ENCODE measurements around the gene TOB1.

TOB1 gene, protein sequence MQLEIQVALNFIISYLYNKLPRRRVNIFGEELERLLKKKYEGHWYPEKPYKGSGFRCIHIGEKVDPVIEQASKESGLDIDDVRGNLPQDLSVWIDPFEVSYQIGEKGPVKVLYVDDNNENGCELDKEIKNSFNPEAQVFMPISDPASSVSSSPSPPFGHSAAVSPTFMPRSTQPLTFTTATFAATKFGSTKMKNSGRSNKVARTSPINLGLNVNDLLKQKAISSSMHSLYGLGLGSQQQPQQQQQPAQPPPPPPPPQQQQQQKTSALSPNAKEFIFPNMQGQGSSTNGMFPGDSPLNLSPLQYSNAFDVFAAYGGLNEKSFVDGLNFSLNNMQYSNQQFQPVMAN

GRCh38 chr17:50866261-50866949 lies at the start of gene TOB1:
TSS of gene TOB1 (minus strand) at chr17:50866354. CDS start at chr17:50864017, 2,337 bp downstream.
- TF ChIP-seq GATA1 (IDR thresholded peaks at IDR 0.05; ENCODE audit: low read depth, low read length) = no peak
- peak; percentile 83 for TF ChIP-seq POLR2A (IDR thresholded peaks at IDR 0.05; ENCODE audit: low read length)
- peak; percentile 97 to 99 for DNase-seq

GRCh38 chr17:50914505-50915063 lies 48.4 kb upstream of the TOB1 start:
- TF ChIP-seq GATA1 (IDR thresholded peaks at IDR 0.05; ENCODE audit: low read depth, low read length) (no peak), POLR2A (IDR thresholded peaks at IDR 0.05; ENCODE audit: low read length) (no peak)
- no peak for DNase-seq

- no peak for DNase-seq
- TF ChIP-seq POLR2A (IDR thresholded peaks at IDR 0.05; ENCODE audit: low read length) (no peak), GATA1 (IDR thresholded peaks at IDR 0.05; ENCODE audit: low read depth, low read length) (no peak)
Measured at GRCh38 chr17:50913120-50913519, 47.0 kb upstream of the TOB1 start.

DNA sequence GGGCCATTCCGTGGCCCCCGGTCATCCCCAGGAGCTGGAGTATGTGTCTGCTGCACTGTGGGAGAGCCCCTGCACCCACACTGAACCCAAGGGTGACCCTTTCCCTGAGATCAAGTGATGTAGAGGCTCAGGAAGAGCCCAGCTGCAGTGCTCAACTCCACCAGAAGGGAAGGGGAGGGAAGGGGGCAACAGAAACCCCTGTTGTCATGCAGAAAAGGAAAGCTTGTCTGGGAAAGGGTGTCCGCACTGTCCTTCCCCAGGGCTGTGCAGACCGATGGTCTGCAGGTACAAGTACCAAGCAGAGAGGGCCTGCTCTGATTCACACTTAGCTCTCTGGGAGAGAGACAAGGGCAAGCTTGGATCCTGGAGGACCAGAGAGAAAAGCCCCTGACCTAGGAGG lies 45.7 kb upstream of the TOB1 start:
- TF ChIP-seq GATA1 (IDR thresholded peaks at IDR 0.05; ENCODE audit: low read depth, low read length) = no peak
- TF ChIP-seq POLR2A (IDR thresholded peaks at IDR 0.05; ENCODE audit: low read length) = no peak

GRCh38 chr17:50911450-50911849 lies 45.3 kb upstream of the TOB1 start:
- no peak for DNase-seq
- TF ChIP-seq GATA1 (IDR thresholded peaks at IDR 0.05; ENCODE audit: low read depth, low read length) = no peak

More for the DNA sequence above, 45.7 kb upstream of the TOB1 start:
- no peak for DNase-seq

- no peak for DNase-seq
- TF ChIP-seq GATA1 (IDR thresholded peaks at IDR 0.05; ENCODE audit: low read depth, low read length) (no peak), POLR2A (IDR thresholded peaks at IDR 0.05; ENCODE audit: low read length) (no peak)
Measured at GRCh38 chr17:50909765-50910605, 43.8 kb upstream of the TOB1 start.

DNA sequence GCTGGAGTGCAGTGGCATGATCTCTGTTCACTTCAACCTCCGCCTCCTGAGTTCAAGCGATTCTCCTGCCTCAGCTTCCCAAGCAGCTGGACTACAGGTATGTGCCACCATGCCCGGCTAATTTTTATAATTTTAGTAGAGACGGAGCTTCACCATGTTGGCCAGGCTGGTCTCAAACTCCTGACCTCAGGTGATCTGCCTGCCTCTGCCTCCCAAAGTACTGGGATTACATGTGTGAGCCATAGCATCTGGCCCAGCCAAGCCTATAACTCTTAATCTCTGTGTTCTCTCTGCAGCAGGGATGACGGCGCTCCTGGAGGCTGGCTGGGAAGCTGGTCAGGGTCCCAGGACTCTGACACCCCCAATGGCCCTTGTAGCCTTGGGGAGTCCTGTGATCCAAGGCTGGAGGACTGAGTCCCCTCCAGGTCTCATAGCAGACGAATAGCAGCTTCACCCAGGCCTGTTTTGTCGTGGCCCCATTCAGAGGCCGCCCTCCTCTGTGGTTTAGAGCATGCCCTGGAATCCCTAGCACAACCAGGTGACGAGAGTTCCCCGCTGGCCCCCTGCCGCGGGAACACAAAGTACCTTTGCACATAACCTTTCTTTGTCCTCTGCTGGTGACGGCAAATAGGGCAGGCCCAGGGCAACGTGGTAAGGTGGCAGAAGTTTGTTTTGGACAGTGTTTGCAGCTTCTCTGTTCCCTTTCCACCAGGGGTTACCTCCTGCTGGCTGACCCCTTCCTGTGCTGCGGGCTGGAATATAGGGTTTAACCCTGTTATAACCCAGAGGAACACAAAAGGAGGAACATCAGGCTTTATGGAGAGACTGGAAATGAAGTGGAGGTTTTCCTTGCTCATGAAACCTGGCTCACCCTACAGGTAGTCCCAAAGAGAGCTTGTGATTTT lies 43.0 kb upstream of the TOB1 start:
- TF ChIP-seq POLR2A (IDR thresholded peaks at IDR 0.05; ENCODE audit: low read length) = no peak
- no peak for TF ChIP-seq GATA1 (IDR thresholded peaks at IDR 0.05; ENCODE audit: low read depth, low read length)
- no peak for DNase-seq

DNA sequence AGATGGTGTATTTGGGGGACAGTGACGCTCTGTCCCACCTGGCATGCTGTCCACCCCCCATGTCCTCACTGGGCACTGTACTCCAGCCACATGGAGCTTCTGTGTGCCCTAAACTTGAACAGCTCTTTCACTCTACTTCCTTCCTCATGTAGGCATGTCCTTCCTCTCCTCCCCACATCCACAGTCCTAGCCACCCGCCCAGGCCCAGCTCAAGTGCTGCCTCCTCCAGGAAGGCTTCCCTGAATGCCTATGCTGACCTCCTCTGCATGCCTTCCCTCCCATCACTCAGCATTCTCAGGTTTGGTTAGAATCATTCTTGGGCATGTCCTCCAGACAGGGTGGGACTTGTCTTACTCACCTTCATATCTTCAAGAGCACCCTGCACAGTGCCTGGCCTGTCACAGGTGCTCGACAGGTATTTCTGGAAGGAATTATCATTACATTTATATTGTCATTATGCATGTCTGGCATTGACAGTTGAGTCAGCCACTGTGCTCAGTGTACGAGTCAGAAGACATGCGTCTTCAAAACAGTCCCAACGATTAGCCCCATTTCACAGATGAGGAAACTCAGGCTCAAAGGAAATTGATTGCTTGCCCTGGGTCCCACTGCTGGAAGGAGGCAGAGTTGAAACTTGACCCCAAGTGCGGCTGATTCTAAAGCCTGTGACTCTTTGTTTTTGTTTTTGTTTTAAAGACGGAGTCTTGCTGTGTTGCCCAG lies 42.1 kb upstream of the TOB1 start:
- DNase-seq = no peak
- no peak for TF ChIP-seq POLR2A (IDR thresholded peaks at IDR 0.05; ENCODE audit: low read length)
- no peak for TF ChIP-seq GATA1 (IDR thresholded peaks at IDR 0.05; ENCODE audit: low read depth, low read length)

DNA sequence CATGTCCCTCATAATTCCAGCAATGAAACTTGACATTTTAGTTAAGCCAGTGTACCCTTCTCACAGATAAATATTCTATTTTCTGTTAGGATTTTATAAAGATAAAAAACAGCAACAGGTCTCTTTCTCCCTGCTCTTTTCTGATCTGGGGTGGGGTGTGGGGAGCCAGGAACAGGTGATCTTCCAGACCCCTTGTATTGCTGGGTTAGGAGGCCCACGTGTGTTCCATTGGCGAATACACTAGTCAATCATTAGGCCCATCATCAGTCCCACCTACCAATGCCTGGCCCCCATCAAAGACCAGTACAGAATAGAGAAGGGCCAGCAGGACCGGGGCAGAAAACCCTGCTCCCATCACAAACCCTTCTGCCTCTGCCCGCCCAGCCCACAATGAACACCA lies 40.3 kb upstream of the TOB1 start:
- no peak for DNase-seq
- no peak for TF ChIP-seq GATA1 (IDR thresholded peaks at IDR 0.05; ENCODE audit: low read depth, low read length)
- no peak for TF ChIP-seq POLR2A (IDR thresholded peaks at IDR 0.05; ENCODE audit: low read length)

DNA sequence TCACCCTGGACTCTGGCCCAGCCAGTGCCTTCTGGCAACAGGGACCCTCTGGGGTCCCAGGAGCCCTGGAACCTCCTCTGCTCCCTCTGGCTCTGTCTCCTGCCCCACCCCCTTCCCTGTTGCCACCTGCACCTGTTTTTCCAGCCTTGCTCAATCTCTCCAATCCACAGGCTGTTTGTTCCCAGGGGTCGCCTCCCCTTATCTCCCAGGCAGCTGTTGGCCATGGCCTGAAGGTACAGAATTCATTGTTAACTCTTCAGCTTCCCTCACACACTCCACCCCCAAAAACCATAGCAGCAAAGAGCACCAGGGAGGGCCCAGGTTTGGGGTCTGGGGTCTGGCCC lies 39.3 kb upstream of the TOB1 start:
- DNase-seq = no peak
- TF ChIP-seq GATA1 (IDR thresholded peaks at IDR 0.05; ENCODE audit: low read depth, low read length) (no peak), POLR2A (IDR thresholded peaks at IDR 0.05; ENCODE audit: low read length) (no peak)

GRCh38 chr17:50904518-50905459 lies 38.6 kb upstream of the TOB1 start:
- DNase-seq = no peak
- TF ChIP-seq GATA1 (IDR thresholded peaks at IDR 0.05; ENCODE audit: low read depth, low read length) = no peak
- TF ChIP-seq POLR2A (IDR thresholded peaks at IDR 0.05; ENCODE audit: low read length) = no peak
